HG02973 (cell line): ENCODE data around the gene NOC4L.

Source experiments
- ATAC-seq: cut with Tn5 transposase; IDR thresholded peaks from one replicate; pipeline ENCODE4 v1.9.1; 2021; ENCODE audit warnings: moderate library complexity; ENCODE audit not compliant: unreplicated experiment

NOC4L gene

GRCh38 chr12:132196038-132196872, 52.0 kb downstream of the NOC4L start:
- ATAC-seq = no peak

- ATAC-seq = no peak
Measured at GRCh38 chr12:132196873-132197390, 52.7 kb downstream of the NOC4L start.

- ATAC-seq = no peak
Measured at GRCh38 chr12:132197581-132198354, 53.5 kb downstream of the NOC4L start.

GRCh38 chr12:132199101-132199500, 54.8 kb downstream of the NOC4L start:
- no peak for ATAC-seq

- no peak for ATAC-seq
Measured at GRCh38 chr12:132199526-132200319, 55.5 kb downstream of the NOC4L start.

GRCh38 chr12:132200800-132201199, 56.5 kb downstream of the NOC4L start:
- ATAC-seq = no peak

GRCh38 chr12:132201391-132202120, 57.3 kb downstream of the NOC4L start:
- no peak for ATAC-seq
